IPS-20b (cell line): ENCODE data around the gene ACTN2.

Source experiments
- H3K27ac ChIP-seq: one replicate; pipeline ENCODE4 v1.5.1; 2013; ENCODE audit warnings: low read length
- H3K27me3 ChIP-seq: 2 replicates; pipeline ENCODE4 v1.6.1; 2013; ENCODE audit warnings: mild to moderate bottlenecking, low read length, inconsistent platforms; ENCODE audit not compliant: insufficient read depth
- H3K36me3 ChIP-seq: 2 replicates; pipeline ENCODE4 v1.6.1; 2013; ENCODE audit warnings: low read depth, mild to moderate bottlenecking, inconsistent platforms, low read length, moderate library complexity; ENCODE audit not compliant: insufficient read depth
- H3K4me1 ChIP-seq: 2 replicates; pipeline ENCODE4 v1.6.1; 2013; ENCODE audit warnings: mild to moderate bottlenecking, control low read depth, inconsistent platforms, low read length, moderate library complexity; ENCODE audit not compliant: insufficient read depth
- H3K4me3 ChIP-seq: 2 replicates; pipeline ENCODE4 v1.5.1; 2013; ENCODE audit warnings: mild to moderate bottlenecking, low read length, inconsistent platforms
- H3K9ac ChIP-seq: 2 replicates; pipeline ENCODE4 v1.6.1; 2013; ENCODE audit warnings: low read depth, mild to moderate bottlenecking, inconsistent platforms, low read length, moderate library complexity
- H3K9me3 ChIP-seq: 2 replicates; pipeline ENCODE4 v1.6.1; 2013; ENCODE audit warnings: mild to moderate bottlenecking, low read depth, low read length, inconsistent platforms; ENCODE audit not compliant: insufficient read depth

ACTN2 gene

GRCh38 chr1:236809148-236809547 is 122.8 kb downstream of the ACTN2 start:
- Histone ChIP-seq H3K4me1 (no peaks in the 10 kb centered on the region), H3K4me3 (no peak overlapping the region), H3K27me3 (no peaks in the 10 kb centered on the region), H3K9me3 (no peaks in the 10 kb centered on the region), H3K27ac (no peak overlapping the region), H3K9ac (no peak overlapping the region), H3K36me3 (peaks cover 51% of the 10 kb centered on the region)

DNA sequence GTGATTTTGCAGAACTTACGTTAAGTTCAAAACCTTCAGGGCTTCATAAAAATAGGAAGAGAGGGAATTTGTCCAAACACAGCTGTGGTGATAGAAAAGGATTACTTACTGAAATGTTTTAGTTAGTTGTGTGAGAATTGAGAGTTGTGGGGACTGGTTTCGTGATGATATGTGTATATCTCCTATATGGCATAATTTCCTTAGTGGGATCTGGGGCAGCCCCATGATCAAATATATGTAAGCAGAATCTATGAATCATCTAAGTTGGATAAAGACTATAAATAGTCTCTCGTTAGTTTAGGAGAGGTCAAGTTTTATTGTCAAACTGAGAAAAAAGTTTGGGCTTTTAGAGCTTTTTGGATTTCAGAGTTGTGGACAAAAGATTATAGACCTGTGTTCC is 123.7 kb downstream of the ACTN2 start:
- peaks cover 57% of the 10 kb centered on the region for H3K36me3 ChIP-seq

GRCh38 chr1:236812334-236813030 is 126.2 kb downstream of the ACTN2 start:
- H3K36me3 ChIP-seq = peaks cover 79% of the 10 kb centered on the region
- H3K9me3 ChIP-seq = no peaks in the 10 kb centered on the region
- H3K4me1 ChIP-seq = no peaks in the 10 kb centered on the region
- H3K4me3 ChIP-seq = no peak overlapping the region
- H3K27ac ChIP-seq = no peak overlapping the region
- H3K27me3 ChIP-seq = no peaks in the 10 kb centered on the region
- no peak overlapping the region for H3K9ac ChIP-seq

More for the DNA sequence above, 123.7 kb downstream of the ACTN2 start:
- no peaks in the 10 kb centered on the region for H3K27me3 ChIP-seq
- no peaks in the 10 kb centered on the region for H3K9me3 ChIP-seq
- H3K9ac ChIP-seq = no peak overlapping the region
- H3K4me3 ChIP-seq = no peak overlapping the region
- no peaks in the 10 kb centered on the region for H3K4me1 ChIP-seq
- H3K27ac ChIP-seq = no peak overlapping the region
